ENCODE data around the gene PPIL4. TPM values are rescaled to one million over a fixed set of nuclear protein-coding genes. Genes with fewer than 3 reads are reported as not detected.
A peak's percentile ranks its signal among the peaks of the same experiment; 100 is the strongest.

The PPIL4 gene
- total and polyA plus RNA-seq, 10 of the 15 experiments (the other 5 are each of a cell fraction or from before 2014, with no cell fraction given): 8.0 to 28.4 (median 24.3) TPM

DNA sequence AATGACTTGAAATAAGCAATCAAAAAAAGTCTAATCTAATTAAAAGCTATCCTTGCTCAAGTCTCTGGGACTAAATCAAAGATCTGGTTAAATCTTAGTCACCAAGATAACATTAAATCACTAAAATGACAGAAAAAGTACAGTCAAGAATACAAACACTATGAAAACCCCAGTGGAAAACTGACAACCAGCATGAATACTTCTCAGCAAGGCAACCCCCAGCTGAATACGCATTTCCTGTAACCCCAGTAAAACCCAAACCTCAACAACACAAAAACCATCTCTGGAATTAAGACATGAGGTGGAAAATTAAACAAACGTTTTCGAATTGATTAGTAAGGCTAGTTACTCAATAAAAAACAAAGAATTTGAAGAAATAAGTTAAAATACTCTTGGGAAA is 37.4 kb downstream of the PPIL4 start:
- SMC1A ChIA-PET (ENCODE audit: uncharacterized antibody, unreplicated experiment): interaction anchor here (0.8 to 7.6 kb wide), 10 partner anchors 8 to 62 kb away, joined by 3 to 61 read pairs (median 6); no protein-coding TSS in a partner anchor
- POLR2A ChIA-PET: interaction anchor here (0.6 to 2.4 kb wide), 3 partner anchors 23 to 160 kb away, joined by 4 to 9 read pairs (median 5); partner anchors contain the start of gene ZC3H12D
- Histone ChIP-seq H3K9me3 (replicated peaks; ENCODE audit: control insufficient read depth, insufficient read depth, low read length) (no peaks in the 10 kb centered on the region), H3K4me3 (no peak overlapping the region), H3K27me3 (replicated peaks in 1 of 2; ENCODE audit: control insufficient read depth in 2 of 2, insufficient read depth in 2 of 2, low read length in 1 of 2) (no peaks in the 10 kb centered on the region), H4K20me1 (ENCODE audit: control insufficient read depth, insufficient read depth) (no peaks in the 10 kb centered on the region), H3K4me2 (ENCODE audit: control insufficient read depth, insufficient read depth) (no peak overlapping the region), H3K27ac (ENCODE audit: control insufficient read depth, insufficient read depth) (peak overlapping the region; percentile 28; the same call in 1 of the 2 replicates), H3K36me3 (ENCODE audit: control insufficient read depth in 2 of 2, insufficient read depth in 2 of 2, low read length in 1 of 2) (peaks cover 0 to 9% of the 10 kb centered on the region in 2 experiments; a peak in 3 of 4 replicates), H3K79me2 (ENCODE audit: control insufficient read depth, insufficient read depth, low read length) (no peaks in the 10 kb centered on the region; the same call in 1 of the 2 replicates), H2AFZ (ENCODE audit: control insufficient read depth, low read depth, low read length) (no peak overlapping the region), H3K9ac (ENCODE audit: control insufficient read depth, insufficient read depth, low read length) (no peak overlapping the region), H3K4me1 (ENCODE audit: control insufficient read depth, insufficient read depth, low read length) (no peaks in the 10 kb centered on the region)
- DNase-seq (ENCODE audit: low read depth, low spot score) (no peak), FAIRE-seq (peak; percentile 80), ATAC-seq (no peak)
- TF ChIP-seq ZNF207 (IDR thresholded peaks at IDR 0.05; ENCODE audit: borderline replicate concordance): no peak
- BruUV-seq (replicated peaks): no TSS peak
- CTCF ChIA-PET: interaction anchor here (1.0 to 4.3 kb wide), 7 partner anchors 8 to 426 kb away, joined by 3 to 35 read pairs (median 4); partner anchors contain the start of gene ZC3H12D
- RAD21 ChIA-PET (ENCODE audit: unreplicated experiment): interaction anchor here (1.0 to 4.5 kb wide), 5 partner anchors 8 to 480 kb away, joined by 3 to 25 read pairs (median 9); partner anchors contain the start of gene ZC3H12D
- in situ Hi-C loops (cut with MboI) (no loop called here), intact Hi-C loops (cut with micrococcal nuclease; ENCODE audit: unreplicated experiment) (no loop called here)
- WGBS (ENCODE audit: insufficient coverage, insufficient replicate concordance, low lambda C conversion rate, missing lambda C conversion rate): 31% methylated on average over 3 of the region's 3 CpGs

- POLR2A ChIA-PET: interaction anchor here (0.5 to 1.4 kb wide), 5 partner anchors 10 to 158 kb away, joined by 3 to 6 read pairs (median 4); no protein-coding TSS in a partner anchor
- no peak for FAIRE-seq
- peaks cover 0 to 4% of the 10 kb centered on the region in 2 experiments; a peak in 2 of 4 replicates for H3K36me3 ChIP-seq (ENCODE audit: control insufficient read depth in 2 of 2, insufficient read depth in 2 of 2, low read length in 1 of 2)
- no peak overlapping the region for H3K9ac ChIP-seq (ENCODE audit: control insufficient read depth, insufficient read depth, low read length)
- no peak for DNase-seq (ENCODE audit: low read depth, low spot score)
- H2AFZ ChIP-seq (ENCODE audit: control insufficient read depth, low read depth, low read length): no peak overlapping the region
- in situ Hi-C loops (cut with MboI) (no loop called here), intact Hi-C loops (cut with micrococcal nuclease; ENCODE audit: unreplicated experiment) (no loop called here)
- RAD21 ChIA-PET (ENCODE audit: unreplicated experiment): interaction anchor here (0.6 to 2.0 kb wide), 7 partner anchors 12 to 475 kb away, joined by 3 to 6 read pairs (median 4); partner anchors contain the start of gene ZC3H12D
- no peaks in the 10 kb centered on the region for H3K4me1 ChIP-seq (ENCODE audit: control insufficient read depth, insufficient read depth, low read length)
- ATAC-seq: no peak
- SMC1A ChIA-PET (ENCODE audit: uncharacterized antibody, unreplicated experiment): interaction anchor here (0.7 to 7.6 kb wide), 11 partner anchors 9 to 72 kb away, joined by 3 to 61 read pairs (median 4); no protein-coding TSS in a partner anchor
- H3K9me3 ChIP-seq (replicated peaks; ENCODE audit: control insufficient read depth, insufficient read depth, low read length): no peaks in the 10 kb centered on the region
- no peak overlapping the region for H3K4me3 ChIP-seq
- H3K79me2 ChIP-seq (ENCODE audit: control insufficient read depth, insufficient read depth, low read length): no peaks in the 10 kb centered on the region; the same call in 1 of the 2 replicates
- no TSS peak for BruUV-seq (replicated peaks)
- no peaks in the 10 kb centered on the region for H4K20me1 ChIP-seq (ENCODE audit: control insufficient read depth, insufficient read depth)
- H3K27me3 ChIP-seq (replicated peaks in 1 of 2; ENCODE audit: control insufficient read depth in 2 of 2, insufficient read depth in 2 of 2, low read length in 1 of 2): no peaks in the 10 kb centered on the region
- CTCF ChIA-PET: interaction anchor here (1.2 to 2.5 kb wide), 8 partner anchors 8 to 30 kb away, joined by 3 to 11 read pairs (median 6); no protein-coding TSS in a partner anchor
- 94% methylated on average over 2 of the region's 2 CpGs for WGBS (ENCODE audit: insufficient coverage, insufficient replicate concordance, low lambda C conversion rate, missing lambda C conversion rate)
- H3K27ac ChIP-seq (ENCODE audit: control insufficient read depth, insufficient read depth): no peak overlapping the region
- no peak overlapping the region for H3K4me2 ChIP-seq (ENCODE audit: control insufficient read depth, insufficient read depth)
- TF ChIP-seq CREM (IDR thresholded peaks at IDR 0.05; ENCODE audit: low read depth): no peak
- TF ChIP-seq, protein P1, sequence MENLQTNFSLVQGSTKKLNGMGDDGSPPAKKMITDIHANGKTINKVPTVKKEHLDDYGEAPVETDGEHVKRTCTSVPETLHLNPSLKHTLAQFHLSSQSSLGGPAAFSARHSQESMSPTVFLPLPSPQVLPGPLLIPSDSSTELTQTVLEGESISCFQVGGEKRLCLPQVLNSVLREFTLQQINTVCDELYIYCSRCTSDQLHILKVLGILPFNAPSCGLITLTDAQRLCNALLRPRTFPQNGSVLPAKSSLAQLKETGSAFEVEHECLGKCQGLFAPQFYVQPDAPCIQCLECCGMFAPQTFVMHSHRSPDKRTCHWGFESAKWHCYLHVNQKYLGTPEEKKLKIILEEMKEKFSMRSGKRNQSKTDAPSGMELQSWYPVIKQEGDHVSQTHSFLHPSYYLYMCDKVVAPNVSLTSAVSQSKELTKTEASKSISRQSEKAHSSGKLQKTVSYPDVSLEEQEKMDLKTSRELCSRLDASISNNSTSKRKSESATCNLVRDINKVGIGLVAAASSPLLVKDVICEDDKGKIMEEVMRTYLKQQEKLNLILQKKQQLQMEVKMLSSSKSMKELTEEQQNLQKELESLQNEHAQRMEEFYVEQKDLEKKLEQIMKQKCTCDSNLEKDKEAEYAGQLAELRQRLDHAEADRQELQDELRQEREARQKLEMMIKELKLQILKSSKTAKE (IDR thresholded peaks at IDR 0.05; ENCODE audit: low read depth, poor library complexity, severe bottlenecking): no peak
- no peak for TF ChIP-seq TARDBP (IDR thresholded peaks at IDR 0.05; ENCODE audit: borderline replicate concordance)
- no peak for TF ChIP-seq CTCF (IDR thresholded peaks at IDR 0.05 in 2 of 3, conservative IDR thresholded peaks at IDR 0.05 in 1 of 3; ENCODE audit: control insufficient read depth in 2 of 3, extremely low read depth in 1 of 3, insufficient read depth in 1 of 3, low read depth in 3 of 3, low read length in 3 of 3)
- TF ChIP-seq BHLHE40 (IDR thresholded peaks at IDR 0.05; ENCODE audit: borderline replicate concordance in 1 of 2, low read depth in 2 of 2, low read length in 1 of 2): no peak
- no peak for TF ChIP-seq PML (IDR thresholded peaks at IDR 0.05; ENCODE audit: low read length)
- TF ChIP-seq NFYA (IDR thresholded peaks at IDR 0.05; ENCODE audit: borderline replicate concordance, low read depth, low read length): no peak
Observed at GRCh38 chr6:149503872-149504271, 42.0 kb downstream of the PPIL4 start.
